ENCODE data around the gene WBP1L. TPM values are rescaled to one million over a fixed set of nuclear protein-coding genes. Genes with fewer than 3 reads are reported as not detected.

The WBP1L gene
- total and polyA plus RNA-seq, 2 of the 13 experiments (the other 11 are each of a cell fraction or from before 2014, with no cell fraction given) = 8.3 to 12.3 TPM

GRCh38 chr10:102712089-102712488, 31.7 kb upstream of the WBP1L start (continued):
- TF ChIP-seq, protein P1, sequence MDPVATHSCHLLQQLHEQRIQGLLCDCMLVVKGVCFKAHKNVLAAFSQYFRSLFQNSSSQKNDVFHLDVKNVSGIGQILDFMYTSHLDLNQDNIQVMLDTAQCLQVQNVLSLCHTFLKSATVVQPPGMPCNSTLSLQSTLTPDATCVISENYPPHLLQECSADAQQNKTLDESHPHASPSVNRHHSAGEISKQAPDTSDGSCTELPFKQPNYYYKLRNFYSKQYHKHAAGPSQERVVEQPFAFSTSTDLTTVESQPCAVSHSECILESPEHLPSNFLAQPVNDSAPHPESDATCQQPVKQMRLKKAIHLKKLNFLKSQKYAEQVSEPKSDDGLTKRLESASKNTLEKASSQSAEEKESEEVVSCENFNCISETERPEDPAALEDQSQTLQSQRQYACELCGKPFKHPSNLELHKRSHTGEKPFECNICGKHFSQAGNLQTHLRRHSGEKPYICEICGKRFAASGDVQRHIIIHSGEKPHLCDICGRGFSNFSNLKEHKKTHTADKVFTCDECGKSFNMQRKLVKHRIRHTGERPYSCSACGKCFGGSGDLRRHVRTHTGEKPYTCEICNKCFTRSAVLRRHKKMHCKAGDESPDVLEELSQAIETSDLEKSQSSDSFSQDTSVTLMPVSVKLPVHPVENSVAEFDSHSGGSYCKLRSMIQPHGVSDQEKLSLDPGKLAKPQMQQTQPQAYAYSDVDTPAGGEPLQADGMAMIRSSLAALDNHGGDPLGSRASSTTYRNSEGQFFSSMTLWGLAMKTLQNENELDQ (CRISPR knock-in tag; IDR thresholded peaks at IDR 0.05; ENCODE audit: borderline replicate concordance) = no peak
- no peak for TF ChIP-seq ZNF772 (CRISPR knock-in tag; IDR thresholded peaks at IDR 0.05)
- TF ChIP-seq, protein P2, sequence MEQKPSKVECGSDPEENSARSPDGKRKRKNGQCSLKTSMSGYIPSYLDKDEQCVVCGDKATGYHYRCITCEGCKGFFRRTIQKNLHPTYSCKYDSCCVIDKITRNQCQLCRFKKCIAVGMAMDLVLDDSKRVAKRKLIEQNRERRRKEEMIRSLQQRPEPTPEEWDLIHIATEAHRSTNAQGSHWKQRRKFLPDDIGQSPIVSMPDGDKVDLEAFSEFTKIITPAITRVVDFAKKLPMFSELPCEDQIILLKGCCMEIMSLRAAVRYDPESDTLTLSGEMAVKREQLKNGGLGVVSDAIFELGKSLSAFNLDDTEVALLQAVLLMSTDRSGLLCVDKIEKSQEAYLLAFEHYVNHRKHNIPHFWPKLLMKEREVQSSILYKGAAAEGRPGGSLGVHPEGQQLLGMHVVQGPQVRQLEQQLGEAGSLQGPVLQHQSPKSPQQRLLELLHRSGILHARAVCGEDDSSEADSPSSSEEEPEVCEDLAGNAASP (CRISPR knock-in tag; IDR thresholded peaks at IDR 0.05; ENCODE audit: borderline replicate concordance) = no peak
- no peak for TF ChIP-seq DNMT3B (CRISPR knock-in tag; conservative IDR thresholded peaks at IDR 0.05)
- TF ChIP-seq, protein P3, sequence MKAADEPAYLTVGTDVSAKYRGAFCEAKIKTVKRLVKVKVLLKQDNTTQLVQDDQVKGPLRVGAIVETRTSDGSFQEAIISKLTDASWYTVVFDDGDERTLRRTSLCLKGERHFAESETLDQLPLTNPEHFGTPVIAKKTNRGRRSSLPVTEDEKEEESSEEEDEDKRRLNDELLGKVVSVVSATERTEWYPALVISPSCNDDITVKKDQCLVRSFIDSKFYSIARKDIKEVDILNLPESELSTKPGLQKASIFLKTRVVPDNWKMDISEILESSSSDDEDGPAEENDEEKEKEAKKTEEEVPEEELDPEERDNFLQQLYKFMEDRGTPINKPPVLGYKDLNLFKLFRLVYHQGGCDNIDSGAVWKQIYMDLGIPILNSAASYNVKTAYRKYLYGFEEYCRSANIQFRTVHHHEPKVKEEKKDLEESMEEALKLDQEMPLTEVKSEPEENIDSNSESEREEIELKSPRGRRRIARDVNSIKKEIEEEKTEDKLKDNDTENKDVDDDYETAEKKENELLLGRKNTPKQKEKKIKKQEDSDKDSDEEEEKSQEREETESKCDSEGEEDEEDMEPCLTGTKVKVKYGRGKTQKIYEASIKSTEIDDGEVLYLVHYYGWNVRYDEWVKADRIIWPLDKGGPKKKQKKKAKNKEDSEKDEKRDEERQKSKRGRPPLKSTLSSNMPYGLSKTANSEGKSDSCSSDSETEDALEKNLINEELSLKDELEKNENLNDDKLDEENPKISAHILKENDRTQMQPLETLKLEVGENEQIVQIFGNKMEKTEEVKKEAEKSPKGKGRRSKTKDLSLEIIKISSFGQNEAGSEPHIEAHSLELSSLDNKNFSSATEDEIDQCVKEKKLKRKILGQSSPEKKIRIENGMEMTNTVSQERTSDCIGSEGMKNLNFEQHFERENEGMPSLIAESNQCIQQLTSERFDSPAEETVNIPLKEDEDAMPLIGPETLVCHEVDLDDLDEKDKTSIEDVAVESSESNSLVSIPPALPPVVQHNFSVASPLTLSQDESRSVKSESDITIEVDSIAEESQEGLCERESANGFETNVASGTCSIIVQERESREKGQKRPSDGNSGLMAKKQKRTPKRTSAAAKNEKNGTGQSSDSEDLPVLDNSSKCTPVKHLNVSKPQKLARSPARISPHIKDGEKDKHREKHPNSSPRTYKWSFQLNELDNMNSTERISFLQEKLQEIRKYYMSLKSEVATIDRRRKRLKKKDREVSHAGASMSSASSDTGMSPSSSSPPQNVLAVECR (CRISPR knock-in tag; IDR thresholded peaks at IDR 0.05; ENCODE audit: borderline replicate concordance) = no peak
- no peak for TF ChIP-seq U2AF1 (optimal IDR thresholded peaks at IDR 0.05; ENCODE audit: low read depth, low read length)
- TF ChIP-seq, protein P4, sequence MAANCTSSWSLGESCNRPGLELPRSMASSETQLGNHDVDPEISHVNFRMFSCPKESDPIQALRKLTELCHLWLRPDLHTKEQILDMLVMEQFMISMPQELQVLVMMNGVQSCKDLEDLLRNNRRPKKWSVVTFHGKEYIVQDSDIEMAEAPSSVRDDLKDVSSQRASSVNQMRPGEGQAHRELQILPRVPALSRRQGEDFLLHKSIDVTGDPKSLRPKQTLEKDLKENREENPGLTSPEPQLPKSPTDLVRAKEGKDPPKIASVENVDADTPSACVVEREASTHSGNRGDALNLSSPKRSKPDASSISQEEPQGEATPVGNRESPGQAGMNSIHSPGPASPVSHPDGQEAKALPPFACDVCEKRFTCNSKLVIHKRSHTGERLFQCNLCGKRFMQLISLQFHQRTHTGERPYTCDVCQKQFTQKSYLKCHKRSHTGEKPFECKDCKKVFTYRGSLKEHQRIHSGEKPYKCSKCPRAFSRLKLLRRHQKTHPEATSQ (CRISPR knock-in tag; IDR thresholded peaks at IDR 0.05; ENCODE audit: borderline replicate concordance) = no peak
- no peak for TF ChIP-seq KMT2A (CRISPR knock-in tag; IDR thresholded peaks at IDR 0.05)
- TF ChIP-seq MAX (IDR thresholded peaks at IDR 0.05) = no peak
- TF ChIP-seq, protein P5, sequence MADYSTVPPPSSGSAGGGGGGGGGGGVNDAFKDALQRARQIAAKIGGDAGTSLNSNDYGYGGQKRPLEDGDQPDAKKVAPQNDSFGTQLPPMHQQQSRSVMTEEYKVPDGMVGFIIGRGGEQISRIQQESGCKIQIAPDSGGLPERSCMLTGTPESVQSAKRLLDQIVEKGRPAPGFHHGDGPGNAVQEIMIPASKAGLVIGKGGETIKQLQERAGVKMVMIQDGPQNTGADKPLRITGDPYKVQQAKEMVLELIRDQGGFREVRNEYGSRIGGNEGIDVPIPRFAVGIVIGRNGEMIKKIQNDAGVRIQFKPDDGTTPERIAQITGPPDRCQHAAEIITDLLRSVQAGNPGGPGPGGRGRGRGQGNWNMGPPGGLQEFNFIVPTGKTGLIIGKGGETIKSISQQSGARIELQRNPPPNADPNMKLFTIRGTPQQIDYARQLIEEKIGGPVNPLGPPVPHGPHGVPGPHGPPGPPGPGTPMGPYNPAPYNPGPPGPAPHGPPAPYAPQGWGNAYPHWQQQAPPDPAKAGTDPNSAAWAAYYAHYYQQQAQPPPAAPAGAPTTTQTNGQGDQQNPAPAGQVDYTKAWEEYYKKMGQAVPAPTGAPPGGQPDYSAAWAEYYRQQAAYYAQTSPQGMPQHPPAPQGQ (CRISPR knock-in tag; IDR thresholded peaks at IDR 0.05; ENCODE audit: borderline replicate concordance) = no peak
- TF ChIP-seq ZNF841 (CRISPR knock-in tag; IDR thresholded peaks at IDR 0.05; ENCODE audit: borderline replicate concordance) = no peak
- no peak for TF ChIP-seq ZNF263 (CRISPR knock-in tag; IDR thresholded peaks at IDR 0.05)
- TF ChIP-seq MZF1 (CRISPR knock-in tag; IDR thresholded peaks at IDR 0.05; ENCODE audit: borderline replicate concordance) = no peak
- TF ChIP-seq SIN3A (IDR thresholded peaks at IDR 0.05; ENCODE audit: borderline replicate concordance, low read depth, low read length) = no peak
